BLaER1 (cell line): ENCODE data around the gene COMT.

Source experiments
- H3K27ac ChIP-seq: shearing (Covaris generic); formaldehyde crosslinking; 2 replicates; pipeline ENCODE4 v1.8.1; 2022
- H3K27me3 ChIP-seq: shearing (Covaris generic); formaldehyde crosslinking; 2 replicates; pipeline ENCODE4 v1.8.1; 2022
- H3K36me3 ChIP-seq: shearing (Covaris generic); formaldehyde crosslinking; 2 replicates; pipeline ENCODE4 v1.8.1; 2022
- H3K4me1 ChIP-seq: shearing (Covaris generic); formaldehyde crosslinking; 2 replicates; pipeline ENCODE4 v1.8.1; 2022
- H3K4me2 ChIP-seq: shearing (Covaris generic); formaldehyde crosslinking; 2 replicates; pipeline ENCODE4 v1.8.1; 2022
- H3K4me3 ChIP-seq: shearing (Covaris generic); formaldehyde crosslinking; 2 replicates; pipeline ENCODE4 v1.8.1; 2022
- H3K9ac ChIP-seq: shearing (Covaris generic); formaldehyde crosslinking; 2 replicates; pipeline ENCODE4 v1.8.1; 2022
- H3K9me3 ChIP-seq: shearing (Covaris generic); formaldehyde crosslinking; 2 replicates; pipeline ENCODE4 v1.8.1; 2022
- H4K20me1 ChIP-seq: shearing (Covaris generic); formaldehyde crosslinking; 2 replicates; pipeline ENCODE4 v1.8.1; 2022
- Cebpa-rat ChIP-seq: shearing (Covaris generic); IDR thresholded peaks from 2 replicates; pipeline ENCODE4 v1.8.1; 2022

COMT gene

DNA sequence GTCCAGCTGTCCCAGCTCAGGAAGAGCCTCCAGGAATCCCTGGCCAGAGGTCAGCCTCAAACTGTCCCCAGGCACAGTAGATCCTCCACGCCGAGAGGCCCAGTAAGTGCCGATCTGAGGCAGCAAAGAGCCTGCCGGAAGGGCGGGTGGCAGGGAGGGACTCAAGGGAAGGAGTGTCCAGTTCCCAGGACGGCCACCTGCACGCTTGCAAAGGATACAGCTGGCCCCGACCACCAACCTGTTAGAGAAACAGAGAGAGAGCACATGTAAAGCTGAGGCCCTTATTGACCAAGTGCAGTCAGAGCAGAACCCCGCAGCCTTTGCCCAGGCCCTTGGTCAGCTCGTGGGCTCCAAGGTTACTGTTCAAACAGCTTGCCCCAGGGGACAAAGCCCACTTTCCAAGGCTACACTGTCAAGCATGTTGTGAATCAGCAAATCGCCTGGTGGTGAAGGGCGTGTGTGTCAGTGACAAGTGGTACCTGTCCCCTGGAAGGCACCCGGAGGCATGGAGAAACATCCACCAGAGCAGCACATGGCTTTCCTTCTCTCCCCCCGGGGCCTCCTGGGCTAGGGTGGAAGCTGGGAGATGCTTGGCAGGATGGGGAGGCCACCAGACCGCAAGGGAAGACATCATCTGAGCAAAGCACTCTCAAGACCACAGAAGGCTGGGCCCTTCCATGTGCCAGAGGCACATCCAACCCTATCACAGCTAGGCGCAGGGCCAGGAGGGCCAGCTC lies 42.6 kb upstream of the COMT start:
- Histone ChIP-seq H3K4me2 (no peak overlapping the region), H3K36me3 (peaks cover 32% of the 10 kb centered on the region; the same call in 1 of the 2 replicates), H3K9ac (no peak overlapping the region; the same call in 1 of the 2 replicates), H3K4me3 (no peak overlapping the region), H3K9me3 (no peaks in the 10 kb centered on the region), H3K27ac (0 out of 2 replicates have a peak overlapping the region, but pooled peaks have one; percentile 9), H3K4me1 (peaks cover 93% of the 10 kb centered on the region), H3K27me3 (no peaks in the 10 kb centered on the region), H4K20me1 (no peaks in the 10 kb centered on the region)
- no peak for TF ChIP-seq Cebpa-rat

DNA sequence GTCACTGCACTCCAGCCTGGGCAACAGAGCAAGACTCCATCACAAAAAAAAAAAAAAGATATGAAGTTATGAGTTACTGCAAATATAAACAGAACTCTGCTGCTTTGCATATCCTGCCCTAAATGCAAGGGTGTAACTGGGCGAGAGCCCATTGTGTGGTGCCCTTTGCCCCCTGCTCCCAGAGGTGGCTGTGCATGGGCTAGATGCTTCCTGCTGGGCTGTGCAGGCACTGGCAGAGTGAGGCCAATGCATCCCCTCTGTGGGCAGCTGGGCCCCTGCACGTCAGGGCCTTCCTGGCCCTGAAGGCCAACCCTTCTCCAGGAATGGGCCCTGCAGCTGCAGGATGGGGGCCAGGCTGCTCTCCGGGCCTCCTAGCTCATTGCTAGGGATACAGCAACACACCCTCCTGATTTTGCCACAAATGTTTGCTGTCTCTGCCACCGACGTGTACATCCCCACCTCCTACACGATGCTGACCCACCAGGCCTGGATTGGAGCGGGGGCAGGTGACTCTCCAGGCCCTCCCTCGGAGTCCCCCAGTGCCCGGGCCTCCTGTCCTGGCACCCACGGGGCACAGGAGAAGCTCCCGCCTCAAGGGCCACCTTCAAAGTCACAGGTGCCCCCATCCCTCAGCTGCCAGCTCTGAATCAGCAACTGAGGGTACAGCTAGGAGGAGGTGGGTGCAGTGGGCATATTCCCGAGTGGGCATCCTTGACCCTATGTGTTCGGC lies 40.7 kb upstream of the COMT start:
- H3K9me3 ChIP-seq = no peaks in the 10 kb centered on the region
- peak overlapping the region; percentile 42 for H3K4me2 ChIP-seq
- no peak overlapping the region for H3K27ac ChIP-seq
- H3K4me1 ChIP-seq = peaks cover 75% of the 10 kb centered on the region
- H3K27me3 ChIP-seq = no peaks in the 10 kb centered on the region
- TF ChIP-seq Cebpa-rat = no peak
- H4K20me1 ChIP-seq = no peaks in the 10 kb centered on the region
- H3K9ac ChIP-seq = no peak overlapping the region
- H3K4me3 ChIP-seq = no peak overlapping the region
- peaks cover 16% of the 10 kb centered on the region; the same call in 1 of the 2 replicates for H3K36me3 ChIP-seq

DNA sequence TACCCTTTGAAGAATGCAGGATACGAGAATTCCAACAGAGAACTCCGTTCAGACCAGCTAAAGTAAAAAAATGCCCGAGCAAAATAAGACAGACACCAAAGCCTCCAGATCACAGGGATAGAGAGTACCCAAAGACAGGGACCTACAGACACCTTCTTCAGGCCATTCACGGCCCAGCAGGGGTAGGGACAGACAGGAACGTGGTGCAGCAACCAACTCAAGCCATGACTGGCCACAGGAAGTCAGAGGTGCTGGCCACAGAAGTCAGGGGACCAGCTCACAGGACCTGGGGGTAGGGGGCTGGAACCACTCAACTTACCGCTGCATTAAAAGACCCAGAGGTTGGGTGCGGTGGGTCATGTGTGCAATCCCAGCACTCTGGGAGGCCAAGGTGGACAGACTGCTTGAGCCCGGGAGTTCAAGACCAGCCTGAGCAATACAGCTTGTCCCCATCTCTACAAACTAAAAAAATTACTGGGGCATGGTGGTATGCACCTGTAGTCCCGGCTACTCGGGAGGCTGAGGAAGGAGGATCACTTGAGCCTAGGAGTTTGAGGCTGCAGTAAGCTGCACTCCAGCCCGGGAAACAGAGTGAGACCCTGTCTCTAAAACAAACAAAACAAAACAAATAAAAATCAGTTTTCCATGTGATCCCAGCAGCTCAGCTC lies 39.9 kb upstream of the COMT start:
- no peak overlapping the region for H3K27ac ChIP-seq
- H3K4me3 ChIP-seq = no peak overlapping the region
- H3K4me2 ChIP-seq = peak overlapping the region; percentile 82
- H3K27me3 ChIP-seq = no peaks in the 10 kb centered on the region
- no peaks in the 10 kb centered on the region for H3K9me3 ChIP-seq
- no peaks in the 10 kb centered on the region for H4K20me1 ChIP-seq
- peaks cover 66% of the 10 kb centered on the region for H3K4me1 ChIP-seq
- peaks cover 16% of the 10 kb centered on the region; the same call in 1 of the 2 replicates for H3K36me3 ChIP-seq
- no peak for TF ChIP-seq Cebpa-rat
- H3K9ac ChIP-seq = peak overlapping the region; percentile 63; the same call in 1 of the 2 replicates

DNA sequence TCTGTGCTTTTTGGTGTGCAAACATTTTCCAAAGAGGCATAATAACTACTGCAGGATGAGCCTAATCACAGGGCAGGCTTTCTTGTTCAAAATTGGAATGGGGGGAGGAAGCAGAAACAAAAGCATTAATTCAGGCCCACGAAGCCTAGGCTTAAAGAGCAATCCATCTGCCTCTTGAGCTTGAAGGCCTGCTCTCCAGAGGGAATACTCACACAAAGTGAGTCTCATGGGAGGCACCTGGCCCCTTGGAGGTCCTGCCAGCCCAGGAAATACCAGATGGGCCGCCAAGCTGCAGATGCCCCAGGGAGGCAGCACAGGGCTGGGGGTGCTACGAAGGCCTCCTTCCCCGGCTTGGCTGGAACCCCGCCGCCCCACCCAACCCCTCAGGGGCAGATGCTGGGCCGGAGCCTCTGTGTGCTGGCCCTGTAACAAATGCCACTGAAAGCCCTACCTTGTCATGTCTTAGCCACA lies 39.3 kb upstream of the COMT start:
- H3K4me3 ChIP-seq = no peak overlapping the region
- H3K27me3 ChIP-seq = no peaks in the 10 kb centered on the region
- H3K4me1 ChIP-seq = peaks cover 61% of the 10 kb centered on the region
- H3K36me3 ChIP-seq = peaks cover 13% of the 10 kb centered on the region; the same call in 1 of the 2 replicates
- H3K27ac ChIP-seq = peak overlapping the region; percentile 52
- H4K20me1 ChIP-seq = no peaks in the 10 kb centered on the region
- H3K9ac ChIP-seq = peak overlapping the region; percentile 63; the same call in 1 of the 2 replicates
- no peaks in the 10 kb centered on the region for H3K9me3 ChIP-seq
- TF ChIP-seq Cebpa-rat = no peak
- H3K4me2 ChIP-seq = peak overlapping the region; percentile 82

DNA sequence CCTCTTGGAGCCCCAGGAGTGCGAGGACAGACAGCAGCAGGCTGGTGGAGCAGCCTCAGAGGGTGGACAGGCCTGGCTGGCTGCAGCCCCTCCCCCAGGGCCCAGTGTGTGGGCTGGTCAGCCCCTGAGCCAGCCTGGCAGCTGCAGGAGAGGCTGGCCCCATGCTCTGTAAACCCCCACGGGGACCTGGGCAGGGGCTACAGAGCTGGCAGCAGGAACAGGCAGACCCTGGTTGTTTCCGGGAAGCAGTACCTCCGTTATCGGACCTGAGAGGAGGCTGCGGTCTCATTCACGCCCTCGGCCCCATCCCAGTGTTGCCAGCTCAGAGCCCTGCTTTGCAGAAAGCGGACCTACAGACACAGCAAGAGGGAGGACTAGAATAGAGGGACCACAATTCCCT lies 38.5 kb upstream of the COMT start:
- H3K9ac ChIP-seq = peak overlapping the region; percentile 63
- TF ChIP-seq Cebpa-rat = no peak
- no peaks in the 10 kb centered on the region for H3K27me3 ChIP-seq
- no peaks in the 10 kb centered on the region for H3K9me3 ChIP-seq
- H3K4me1 ChIP-seq = peaks cover 53% of the 10 kb centered on the region
- no peaks in the 10 kb centered on the region for H4K20me1 ChIP-seq
- 0 out of 2 replicates have a peak overlapping the region, but pooled peaks have one; percentile 4 for H3K4me3 ChIP-seq
- H3K27ac ChIP-seq = peak overlapping the region; percentile 52
- H3K36me3 ChIP-seq = peaks cover 12% of the 10 kb centered on the region; the same call in 1 of the 2 replicates
- peak overlapping the region; percentile 82 for H3K4me2 ChIP-seq

DNA sequence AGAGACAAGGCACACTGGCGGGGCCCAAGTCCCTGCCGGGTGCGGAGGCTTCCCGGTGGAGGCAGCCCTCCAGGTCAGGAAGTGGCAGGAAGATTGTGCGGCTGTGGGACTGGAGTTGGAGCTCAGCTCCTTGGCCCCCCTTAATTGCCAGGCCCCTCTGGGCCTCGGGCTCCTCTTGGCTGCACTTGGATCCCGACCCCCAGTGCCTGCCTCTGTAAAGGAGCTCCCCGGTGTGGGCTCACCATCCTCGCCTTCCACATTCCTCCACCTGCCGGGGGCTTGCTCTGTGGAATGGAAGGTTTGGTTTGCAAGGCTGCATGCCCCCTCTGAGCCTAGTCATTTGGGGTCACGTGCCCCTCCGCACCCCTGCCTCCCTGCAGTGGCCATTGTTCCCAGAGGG lies 38.1 kb upstream of the COMT start:
- Histone ChIP-seq H3K9me3 (no peaks in the 10 kb centered on the region), H3K4me2 (peak overlapping the region; percentile 82), H4K20me1 (no peaks in the 10 kb centered on the region), H3K9ac (peak overlapping the region; percentile 63; the same call in 1 of the 2 replicates), H3K27me3 (no peaks in the 10 kb centered on the region), H3K4me3 (no peak overlapping the region), H3K4me1 (peaks cover 52% of the 10 kb centered on the region), H3K36me3 (peaks cover 13% of the 10 kb centered on the region; the same call in 1 of the 2 replicates), H3K27ac (peak overlapping the region; percentile 52)
- no peak for TF ChIP-seq Cebpa-rat

DNA sequence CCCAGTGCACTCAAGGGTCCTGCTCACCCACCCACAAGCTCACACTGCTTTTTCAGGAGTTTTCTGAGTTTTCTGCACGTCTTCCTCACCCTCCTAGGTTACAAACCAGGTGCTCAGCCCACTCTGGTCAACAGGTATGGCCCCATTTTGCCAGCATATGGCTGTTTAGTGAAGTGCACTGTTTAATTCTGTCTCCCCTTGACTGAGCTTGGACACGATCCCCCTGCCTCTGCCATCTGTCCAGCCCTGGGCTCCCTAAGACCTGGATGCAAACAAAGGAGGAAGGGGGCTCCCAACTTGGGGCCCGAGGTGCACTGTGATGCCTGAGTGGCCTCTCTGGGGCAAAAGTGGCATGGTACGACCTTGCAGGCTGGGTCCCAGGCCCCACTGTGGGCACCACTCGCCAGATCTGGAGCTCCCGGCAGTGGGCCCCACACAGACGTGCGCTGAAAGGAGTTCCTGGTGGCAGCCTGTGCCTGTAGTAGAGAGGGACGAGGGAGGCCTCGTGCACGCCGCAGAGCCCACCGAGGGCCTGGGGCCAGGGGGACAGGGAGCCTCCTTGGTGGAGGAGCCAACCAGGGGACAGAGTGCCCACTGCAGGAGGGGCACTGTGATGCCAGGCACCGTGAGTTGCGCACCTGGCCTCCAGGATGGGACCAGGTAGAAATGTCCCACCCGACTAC lies 37.3 kb upstream of the COMT start:
- Histone ChIP-seq H3K9me3 (no peaks in the 10 kb centered on the region), H3K27me3 (no peaks in the 10 kb centered on the region), H3K4me2 (no peak overlapping the region), H3K27ac (no peak overlapping the region), H3K4me1 (peaks cover 46% of the 10 kb centered on the region), H3K9ac (no peak overlapping the region), H4K20me1 (no peaks in the 10 kb centered on the region), H3K36me3 (peaks cover 11% of the 10 kb centered on the region; the same call in 1 of the 2 replicates), H3K4me3 (no peak overlapping the region)
- TF ChIP-seq Cebpa-rat = no peak

DNA sequence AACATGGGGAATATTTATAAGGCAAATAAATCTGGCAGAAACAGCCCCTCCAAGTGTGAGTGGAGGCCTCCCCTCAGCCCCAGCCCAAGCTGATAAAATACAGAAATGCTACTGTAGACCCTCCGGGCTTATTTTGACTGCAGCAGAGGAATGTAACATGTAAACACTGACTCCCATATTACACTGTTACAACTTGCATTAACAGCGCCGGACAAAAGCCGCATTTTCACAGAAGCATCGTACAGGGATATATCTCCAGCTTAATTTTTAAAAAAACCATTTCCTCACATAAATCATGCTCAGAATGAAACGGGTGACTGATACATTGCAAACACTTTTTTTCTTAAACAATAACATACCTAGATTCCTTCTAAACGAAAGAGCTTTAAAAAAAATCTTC lies 36.6 kb upstream of the COMT start:
- no peak overlapping the region for H3K9ac ChIP-seq
- no peak overlapping the region for H3K4me2 ChIP-seq
- H3K27me3 ChIP-seq = no peaks in the 10 kb centered on the region
- TF ChIP-seq Cebpa-rat = no peak
- H3K4me3 ChIP-seq = no peak overlapping the region
- no peaks in the 10 kb centered on the region for H4K20me1 ChIP-seq
- peaks cover 45% of the 10 kb centered on the region for H3K4me1 ChIP-seq
- no peaks in the 10 kb centered on the region for H3K9me3 ChIP-seq
- H3K27ac ChIP-seq = no peak overlapping the region
- peaks cover 11% of the 10 kb centered on the region; the same call in 1 of the 2 replicates for H3K36me3 ChIP-seq
